Bronchial epithelial cell (primary cell): ENCODE data around the gene ZNF511. TPM values are rescaled to one million over a fixed set of nuclear protein-coding genes. Genes with fewer than 3 reads are reported as not detected.

Source experiments
- DNase-seq: peaks from one replicate; pipeline ENCODE4 v3.0.0-alpha.2; 2010; ENCODE audit warnings: low read depth
- FAIRE-seq: peaks from 2 replicates; lab custom pipeline; 2011; peaks lifted over from hg19 to GRCh38; lab: Jason Lieb, UNC
- H3K27me3 ChIP-seq: 2 replicates; pipeline ENCODE4 v1.5.1; 2011; ENCODE audit warnings: low read length; ENCODE audit not compliant: control insufficient read depth, insufficient read depth
- H3K36me3 ChIP-seq: 2 replicates; pipeline ENCODE4 v1.5.1; 2011; ENCODE audit warnings: low read length; ENCODE audit not compliant: control insufficient read depth, insufficient read depth
- H3K4me3 ChIP-seq: 2 replicates; pipeline ENCODE4 v1.5.1; 2011; ENCODE audit warnings: mild to moderate bottlenecking, low read depth, low read length, control low read depth
- CTCF ChIP-seq: IDR thresholded peaks from 2 replicates; pipeline ENCODE4 v1.5.1; 2011; ENCODE audit warnings: mild to moderate bottlenecking, moderate library complexity, low read length, control low read depth, inconsistent platforms; ENCODE audit not compliant: insufficient read depth, severe bottlenecking
- total RNA-seq: library from RNA; depleted of rRNA; stranded (reverse); fragments of >200 nt; gene quantifications from 2 replicates; pipeline ENCODE4 v1.2.1, GENCODE V29; 2014

Gene ZNF511
- total RNA-seq, 1 donor from 2014 or later, result 23.2 TPM

GRCh38 chr10:133334503-133335245, 26.0 kb downstream of the ZNF511 start:
- peak overlapping the region; percentile 8 for H3K4me3 ChIP-seq
- no peaks in the 10 kb centered on the region for H3K36me3 ChIP-seq
- FAIRE-seq, result no peak
- H3K27me3 ChIP-seq, result peaks cover 33% of the 10 kb centered on the region
- no peak for TF ChIP-seq CTCF
- DNase-seq, result no peak

DNA sequence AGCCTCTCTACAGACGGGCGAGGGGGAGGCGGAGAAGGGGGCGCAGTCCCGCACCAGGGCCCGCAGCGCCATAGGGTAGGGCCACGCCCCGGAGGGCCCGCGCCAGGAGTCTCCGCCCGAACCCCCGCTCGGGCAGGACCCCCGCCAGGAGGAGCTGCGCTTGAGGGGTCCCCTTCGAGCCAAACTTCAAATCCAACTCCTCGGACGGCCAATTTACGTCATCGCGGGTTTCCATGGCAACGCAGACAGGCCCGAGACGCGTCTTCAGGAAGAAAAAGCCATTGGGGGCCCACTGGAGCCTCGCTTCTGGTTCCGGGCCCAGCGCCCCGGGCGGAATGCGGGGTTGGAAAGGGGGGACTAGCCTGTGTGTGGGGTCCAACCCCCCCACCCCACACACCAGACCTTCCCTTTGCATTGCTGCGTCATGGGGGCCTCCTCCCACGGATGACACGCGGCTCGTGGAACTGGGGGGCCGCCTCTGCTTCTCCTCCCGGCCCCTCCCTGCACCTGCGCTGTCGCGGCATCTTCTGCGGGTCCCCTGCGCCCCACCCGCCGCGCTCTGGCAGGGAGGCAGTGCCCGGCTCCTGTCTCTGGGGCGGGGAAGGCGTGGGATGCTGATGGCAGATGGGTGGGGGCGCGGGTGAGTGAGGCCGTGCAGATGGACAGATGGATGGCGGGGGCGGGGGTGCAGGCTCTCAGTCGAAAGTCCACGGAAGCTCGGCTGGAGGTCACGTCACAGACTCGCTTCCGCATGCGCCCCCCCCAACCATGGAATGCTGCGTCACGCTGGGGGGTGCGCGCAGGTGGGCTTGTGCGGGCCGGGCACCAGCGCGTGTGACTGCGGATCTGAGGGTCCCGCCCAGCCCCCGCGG, 26.8 kb downstream of the ZNF511 start:
- Histone ChIP-seq H3K27me3 (peaks cover 33% of the 10 kb centered on the region), H3K4me3 (peak overlapping the region; percentile 8), H3K36me3 (no peaks in the 10 kb centered on the region)
- no peak for TF ChIP-seq CTCF
- FAIRE-seq, result no peak
- no peak for DNase-seq

- TF ChIP-seq CTCF, result no peak
- H3K36me3 ChIP-seq, result no peaks in the 10 kb centered on the region
- DNase-seq (no peak), FAIRE-seq (no peak)
- H3K27me3 ChIP-seq, result peaks cover 33% of the 10 kb centered on the region
- H3K4me3 ChIP-seq, result no peak overlapping the region
Observed at GRCh38 chr10:133336118-133336576, 27.4 kb downstream of the ZNF511 start.

- H3K4me3 ChIP-seq, result no peak within 1 kb of the TSS
- no peak for FAIRE-seq
- peaks cover 33% of the 10 kb centered on the region for H3K27me3 ChIP-seq
Observed at GRCh38 chr10:133336577-133337369, 28.1 kb downstream of the ZNF511 start, which contains the start of gene CALY. CALY (minus strand) TSS chr10:133336896; CDS start chr10:133328989, 7,907 bp downstream.

DNA sequence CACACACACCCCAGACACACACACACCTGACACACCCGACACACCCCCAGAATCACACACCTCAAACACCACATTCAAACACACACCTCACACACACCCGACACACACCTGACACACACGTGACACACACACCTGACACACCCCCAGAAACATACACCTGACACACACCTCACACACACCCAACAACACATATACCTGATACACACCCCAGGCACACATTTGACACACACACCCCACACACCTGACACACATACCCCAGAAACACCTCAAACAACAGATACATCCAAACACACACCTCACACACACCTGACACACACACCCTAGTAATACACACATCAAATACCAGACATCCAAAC, 28.6 kb downstream of the ZNF511 start:
- Histone ChIP-seq H3K4me3 (no peak overlapping the region), H3K36me3 (no peaks in the 10 kb centered on the region), H3K27me3 (peaks cover 32% of the 10 kb centered on the region)
- DNase-seq, result no peak
- no peak for TF ChIP-seq CTCF
- no peak for FAIRE-seq

More at GRCh38 chr10:133336577-133337369, 28.1 kb downstream of the ZNF511 start, which contains the start of gene CALY:
- no peak for DNase-seq
- no peak for TF ChIP-seq CTCF
- H3K36me3 ChIP-seq, result no peaks in the 10 kb centered on the region
